ENCODE results near the gene LRRC49. TPM values are rescaled to one million over a fixed set of nuclear protein-coding genes. Genes with fewer than 3 reads are reported as not detected.
"Not testable (repeated sequence)": the region's sequence is repeated elsewhere in the genome, so short reads cannot be mapped to it uniquely, and the experiment has no call there.

LRRC49 gene
- total and polyA plus RNA-seq, 11 donors = 13.3 to 123 (median 60.3) TPM

DNA sequence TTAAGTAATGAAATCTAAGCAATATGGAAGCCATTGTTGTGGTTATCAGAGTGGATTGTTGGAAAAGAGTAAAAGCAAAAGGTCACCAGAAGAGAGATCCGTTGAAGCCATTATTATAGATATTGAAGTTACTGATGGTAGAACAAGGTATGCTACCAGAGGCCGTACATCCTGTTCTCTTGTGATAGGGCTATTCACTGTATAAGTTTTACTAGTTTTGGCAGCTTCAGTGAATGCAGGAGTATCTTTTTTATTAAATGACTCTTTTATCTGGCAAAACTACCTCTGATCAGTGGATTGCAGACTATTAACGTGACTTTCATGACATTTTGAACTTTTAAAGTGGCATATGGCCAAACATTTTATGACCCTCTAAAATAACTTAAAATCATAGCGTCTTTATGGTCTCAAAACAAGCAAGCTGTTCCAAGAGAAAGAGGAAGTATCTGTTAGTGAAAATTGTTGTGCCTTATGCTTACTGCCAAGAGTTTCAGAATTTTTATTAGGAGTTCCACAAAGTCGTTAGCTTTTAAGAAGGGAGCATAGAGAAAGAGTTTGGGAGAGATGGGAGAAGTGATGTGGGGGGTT lies 102.9 kb downstream of the LRRC49 start:
- peaks cover 0 to 25% (median 3%) of the 10 kb centered on the region in 12 donors for H3K9me3 ChIP-seq
- intact Hi-C loops (cut with DNase I) = no loop called here
- no peak overlapping the region for H3K4me3 ChIP-seq
- TF ChIP-seq, protein P1, sequence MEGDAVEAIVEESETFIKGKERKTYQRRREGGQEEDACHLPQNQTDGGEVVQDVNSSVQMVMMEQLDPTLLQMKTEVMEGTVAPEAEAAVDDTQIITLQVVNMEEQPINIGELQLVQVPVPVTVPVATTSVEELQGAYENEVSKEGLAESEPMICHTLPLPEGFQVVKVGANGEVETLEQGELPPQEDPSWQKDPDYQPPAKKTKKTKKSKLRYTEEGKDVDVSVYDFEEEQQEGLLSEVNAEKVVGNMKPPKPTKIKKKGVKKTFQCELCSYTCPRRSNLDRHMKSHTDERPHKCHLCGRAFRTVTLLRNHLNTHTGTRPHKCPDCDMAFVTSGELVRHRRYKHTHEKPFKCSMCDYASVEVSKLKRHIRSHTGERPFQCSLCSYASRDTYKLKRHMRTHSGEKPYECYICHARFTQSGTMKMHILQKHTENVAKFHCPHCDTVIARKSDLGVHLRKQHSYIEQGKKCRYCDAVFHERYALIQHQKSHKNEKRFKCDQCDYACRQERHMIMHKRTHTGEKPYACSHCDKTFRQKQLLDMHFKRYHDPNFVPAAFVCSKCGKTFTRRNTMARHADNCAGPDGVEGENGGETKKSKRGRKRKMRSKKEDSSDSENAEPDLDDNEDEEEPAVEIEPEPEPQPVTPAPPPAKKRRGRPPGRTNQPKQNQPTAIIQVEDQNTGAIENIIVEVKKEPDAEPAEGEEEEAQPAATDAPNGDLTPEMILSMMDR (IDR thresholded peaks at IDR 0.05) = no peak
- no peak for TF ChIP-seq POLR2A (IDR thresholded peaks at IDR 0.05)
- peaks cover 0 to 51% (median 7%) of the 10 kb centered on the region in 9 donors for H3K36me3 ChIP-seq
- ATAC-seq (no peak), DNase-seq (no peak)
- H3K27ac ChIP-seq = no peak overlapping the region
- H3K27me3 ChIP-seq = no peaks in the 10 kb centered on the region
- no peaks in the 10 kb centered on the region for H3K4me1 ChIP-seq
- WGBS, 4 donors = 46 to 59% (median 56%) methylated on average over 5 of the region's 5 CpGs

DNA sequence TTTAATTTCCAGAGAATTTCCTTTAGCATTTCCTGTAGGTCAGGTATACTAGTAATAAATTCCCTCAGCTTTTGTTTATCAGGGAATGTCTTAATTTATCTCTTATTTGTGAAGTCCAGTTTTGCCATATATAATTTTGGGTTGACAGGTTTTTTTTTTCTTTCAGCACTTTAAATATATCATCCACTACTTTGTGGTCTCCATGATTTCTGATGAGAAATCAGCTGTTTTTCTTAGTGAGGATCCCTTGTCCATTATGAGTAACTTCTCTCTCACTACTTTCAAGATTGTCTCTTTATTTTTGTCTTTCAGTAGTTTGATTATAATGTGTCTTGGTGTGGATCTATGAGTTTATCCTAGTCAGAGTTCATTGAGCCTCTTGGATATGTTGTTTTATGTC lies 105.7 kb downstream of the LRRC49 start:
- intact Hi-C loops (cut with DNase I) = no loop called here
- H3K36me3 ChIP-seq = peaks cover 0 to 33% (median 0%) of the 10 kb centered on the region in 9 donors
- no peaks in the 10 kb centered on the region for H3K27me3 ChIP-seq
- TF ChIP-seq, protein P1 (IDR thresholded peaks at IDR 0.05) = no peak
- TF ChIP-seq POLR2A (IDR thresholded peaks at IDR 0.05) = no peak
- H3K9me3 ChIP-seq = peaks cover 0 to 18% (median 3%) of the 10 kb centered on the region in 12 donors
- DNase-seq (no peak), ATAC-seq (no peak)
- H3K27ac ChIP-seq = no peak overlapping the region
- peaks cover 0 to 5% (median 0%) of the 10 kb centered on the region in 12 donors for H3K4me1 ChIP-seq
- H3K4me3 ChIP-seq = no peak overlapping the region

DNA sequence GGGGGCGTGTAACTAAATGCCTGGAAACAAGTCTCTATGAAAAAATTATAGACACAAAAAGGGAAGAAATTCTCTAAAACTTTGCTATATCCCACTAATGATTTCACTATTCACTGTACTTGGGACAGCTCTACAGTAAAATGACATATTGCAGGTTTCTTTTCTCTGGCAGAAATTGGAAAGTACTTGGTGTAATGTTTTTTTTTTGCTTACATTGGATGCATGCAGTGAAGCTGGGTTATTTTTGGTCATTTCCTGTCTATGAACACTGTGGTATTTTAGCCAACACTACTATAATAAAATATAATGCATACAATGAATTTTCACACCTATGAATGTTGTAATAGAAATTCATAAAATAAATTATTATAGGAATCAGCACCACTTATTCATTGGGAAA lies 109.7 kb downstream of the LRRC49 start:
- WGBS, 4 donors = 81 to 92% (median 85%) methylated on average over 1 of the region's 1 CpG
- Histone ChIP-seq H3K9me3 (peaks cover 0 to 22% (median 3%) of the 10 kb centered on the region in 12 donors), H3K36me3 (peaks cover 0 to 32% (median 0%) of the 10 kb centered on the region in 9 donors), H3K27me3 (no peaks in the 10 kb centered on the region), H3K4me1 (peaks cover 0 to 5% (median 0%) of the 10 kb centered on the region in 12 donors), H3K27ac (no peak overlapping the region), H3K4me3 (no peak overlapping the region)
- intact Hi-C loops (cut with DNase I) = loop anchor here in 1 of 10 donors (10.0 kb wide), 1 partner anchor 108 kb away; the partner anchor contains the start of genes LRRC49 and THAP10
- no peak for ATAC-seq
- DNase-seq = no peak
- no peak for TF ChIP-seq POLR2A (IDR thresholded peaks at IDR 0.05)
- TF ChIP-seq, protein P1 (IDR thresholded peaks at IDR 0.05) = no peak

DNA sequence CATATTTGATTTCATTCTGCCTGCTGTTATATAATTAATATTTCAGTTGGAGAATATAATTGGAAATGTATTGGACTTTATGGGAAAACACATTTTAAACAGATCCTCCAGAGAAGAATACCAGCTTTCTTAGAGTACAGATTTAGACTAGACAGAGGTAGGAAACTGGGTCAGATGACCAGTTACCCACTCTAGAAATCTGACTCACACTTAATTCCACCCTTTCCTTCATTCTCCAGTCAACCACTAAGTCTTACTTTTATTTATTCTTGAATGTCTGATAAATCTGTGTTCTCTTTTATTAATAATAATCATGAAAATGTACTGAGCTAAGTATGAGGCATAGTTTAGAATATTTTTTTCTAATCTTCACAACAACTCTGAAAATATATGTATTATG lies 110.7 kb downstream of the LRRC49 start:
- no peaks in the 10 kb centered on the region for H3K27me3 ChIP-seq
- H3K4me1 ChIP-seq = peaks cover 0 to 5% (median 0%) of the 10 kb centered on the region in 12 donors
- H3K36me3 ChIP-seq = peaks cover 0 to 22% (median 0%) of the 10 kb centered on the region in 9 donors
- no peak for ATAC-seq
- no peak for TF ChIP-seq POLR2A (IDR thresholded peaks at IDR 0.05)
- TF ChIP-seq, protein P1 (IDR thresholded peaks at IDR 0.05) = no peak
- DNase-seq = no peak
- no peak overlapping the region for H3K4me3 ChIP-seq
- H3K9me3 ChIP-seq = peaks cover 0 to 14% (median 3%) of the 10 kb centered on the region in 12 donors
- no peak overlapping the region for H3K27ac ChIP-seq
- intact Hi-C loops (cut with DNase I) = loop anchor here in 1 of 10 donors (10.0 kb wide), 1 partner anchor 109 kb away; the partner anchor contains the start of genes LRRC49 and THAP10

DNA sequence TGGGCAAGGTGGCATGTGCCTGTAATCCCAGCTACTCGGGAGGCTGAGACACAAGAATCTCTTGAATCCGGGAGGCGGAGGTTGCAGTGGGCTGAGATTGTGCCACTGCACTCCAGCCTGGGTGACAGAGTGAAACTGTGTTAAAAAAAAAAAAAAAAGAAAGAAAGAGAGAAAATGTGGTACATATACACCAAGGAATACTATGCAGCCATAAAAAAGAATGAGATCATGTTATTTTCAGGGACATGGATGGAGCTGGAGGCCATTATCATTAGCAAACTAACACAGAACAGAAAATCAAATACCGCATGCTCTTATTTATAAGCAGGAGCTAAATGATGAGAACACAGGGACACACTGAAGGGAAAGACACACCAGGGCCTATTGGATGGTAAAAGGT lies 111.9 kb downstream of the LRRC49 start:
- not testable (repeated sequence) for H3K9me3 ChIP-seq, H3K4me3 ChIP-seq, H3K4me1 ChIP-seq, DNase-seq, H3K27ac ChIP-seq, H3K36me3 ChIP-seq, ATAC-seq, H3K27me3 ChIP-seq
- 95 to 100% (median 99%) methylated on average over 4 of the region's 4 CpGs for WGBS, 4 donors
- intact Hi-C loops (cut with DNase I) = loop anchor here in 1 of 10 donors (10.0 kb wide), 1 partner anchor 110 kb away; the partner anchor contains the start of genes LRRC49 and THAP10

All from heart left ventricle (tissue), 16 donors.